Epithelial cell of esophagus (primary cell): ENCODE results near the gene CLDN6.

Experiments
- DNase-seq: peaks from one replicate; pipeline ENCODE4 v3.0.0; 2010; ENCODE audit warnings: low read depth
- H3K4me3 ChIP-seq: 2 replicates; pipeline ENCODE4 v1.5.1; 2011; ENCODE audit warnings: mild to moderate bottlenecking, low read length, control low read depth
- CTCF ChIP-seq: IDR thresholded peaks from 2 replicates; pipeline ENCODE4 v1.5.1; 2011; ENCODE audit warnings: low read depth, mild to moderate bottlenecking, low read length, control low read depth, inconsistent platforms; ENCODE audit not compliant: insufficient read depth; ENCODE audit errors: missing control alignments

The CLDN6 gene

GRCh38 chr16:2966043-2966807, 51.8 kb downstream of the CLDN6 start:
- no peak for DNase-seq
- TF ChIP-seq CTCF = no peak
- H3K4me3 ChIP-seq = no peak overlapping the region
